Mammary epithelial cell (primary cell): ENCODE measurements around the gene SPRY4.

Source experiments
- CTCF ChIP-seq, 2 donors: IDR thresholded peaks in 1 of 2; conservative IDR thresholded peaks in 1 of 2; 2 replicates each; pipeline ENCODE4 v1.5.1; 2011 to 2012; ENCODE audit warnings: inconsistent platforms in 2 of 2, low read length in 2 of 2, mild to moderate bottlenecking in 2 of 2, control low read depth in 1 of 2, low read depth in 1 of 2; ENCODE audit not compliant: insufficient read depth in 1 of 2; ENCODE audit errors: extremely low read depth in 1 of 2
- EZH2 ChIP-seq: IDR thresholded peaks from 2 replicates; pipeline ENCODE4 v1.6.1; 2012; ENCODE audit warnings: low read length, inconsistent platforms, borderline replicate concordance

- TF ChIP-seq CTCF (conservative IDR thresholded peaks at IDR 0.05 in 1 of 2, IDR thresholded peaks at IDR 0.05 in 1 of 2; ENCODE audit: extremely low read depth in 1 of 2, insufficient read depth in 1 of 2, low read depth in 1 of 2, low read length in 2 of 2) (no peak), EZH2 (no peak)
Measured at GRCh38 chr5:142280066-142281007, 44.5 kb downstream of the SPRY4 start.
